T-helper 1 cell treated with Interleukin-12 subunit alpha and Interleukin-12 subunit beta and Interleukin-4 antibody, amounts not matched to agents 30 ng/mL and 1 ng/mL, for 36 hours (primary cell): ENCODE measurements around the gene PIK3CD. TPM values are rescaled to one million over a fixed set of nuclear protein-coding genes. Genes with fewer than 3 reads are reported as not detected.

ENCODE experiments used
- intact Hi-C: fragments of 100-400 bp; cut with micrococcal nuclease; formaldehyde crosslinking; loops from one replicate; pipeline ENCODE4 v1.15.1; 2024
- total RNA-seq: library from RNA; stranded (reverse); gene quantifications from 2 replicates; pipeline ENCODE4 v1.2.3, GENCODE V29; 2022

Gene PIK3CD
- total RNA-seq, 1 donor from 2014 or later = 357 TPM

DNA sequence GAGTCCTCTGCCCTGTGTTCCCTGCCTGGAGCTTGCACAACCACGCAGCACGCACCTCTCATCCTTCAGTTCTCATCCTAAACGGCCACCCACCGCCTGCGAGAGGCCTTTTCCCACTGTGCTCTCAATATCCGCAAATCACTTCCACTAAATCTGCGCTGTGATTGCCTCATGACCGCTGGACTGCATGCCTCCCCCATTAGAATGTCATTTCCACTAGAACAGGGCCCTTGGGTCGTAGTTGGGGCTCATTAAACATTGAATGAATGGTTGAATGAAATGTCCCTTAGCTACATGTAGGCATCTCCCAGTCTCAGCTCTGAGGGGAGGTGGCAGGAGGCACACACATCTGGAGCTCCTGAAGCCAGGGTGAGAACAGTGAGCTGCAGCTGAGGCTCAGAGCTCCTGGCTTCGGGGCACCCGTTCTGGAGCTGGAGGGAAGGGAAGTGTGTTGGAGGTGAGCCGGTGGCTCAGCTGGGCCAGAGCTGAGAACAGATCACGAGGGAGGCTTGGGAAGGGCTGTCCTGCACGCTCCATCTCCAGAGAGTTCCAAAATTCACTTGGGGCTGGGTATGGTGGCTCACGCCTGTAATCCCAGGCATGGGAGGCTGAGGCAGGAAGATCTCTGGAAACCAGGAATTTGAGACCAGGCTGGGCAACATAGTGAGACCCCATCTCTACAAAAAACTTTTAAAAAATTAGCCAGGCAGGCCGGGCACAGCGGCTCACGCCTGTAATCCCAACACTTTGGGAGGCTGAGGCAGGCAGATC, 32.4 kb upstream of the PIK3CD start:
- intact Hi-C loops = no loop called here

GRCh38 chr1:9621032-9621431, 30.5 kb upstream of the PIK3CD start:
- intact Hi-C loops = loop anchor here (10.0 kb wide), 1 partner anchor 414 kb away; the partner anchor contains the start of gene UBE4B

GRCh38 chr1:9624081-9624480, 27.4 kb upstream of the PIK3CD start:
- intact Hi-C loops = loop anchor here (10.0 kb wide), 1 partner anchor 411 kb away; the partner anchor contains the start of gene UBE4B

GRCh38 chr1:9625030-9625429, 26.5 kb upstream of the PIK3CD start:
- intact Hi-C loops = loop anchor here (5.0 to 10.0 kb wide), 2 partner anchors 42 to 410 kb away; partner anchors contain the start of gene UBE4B

DNA sequence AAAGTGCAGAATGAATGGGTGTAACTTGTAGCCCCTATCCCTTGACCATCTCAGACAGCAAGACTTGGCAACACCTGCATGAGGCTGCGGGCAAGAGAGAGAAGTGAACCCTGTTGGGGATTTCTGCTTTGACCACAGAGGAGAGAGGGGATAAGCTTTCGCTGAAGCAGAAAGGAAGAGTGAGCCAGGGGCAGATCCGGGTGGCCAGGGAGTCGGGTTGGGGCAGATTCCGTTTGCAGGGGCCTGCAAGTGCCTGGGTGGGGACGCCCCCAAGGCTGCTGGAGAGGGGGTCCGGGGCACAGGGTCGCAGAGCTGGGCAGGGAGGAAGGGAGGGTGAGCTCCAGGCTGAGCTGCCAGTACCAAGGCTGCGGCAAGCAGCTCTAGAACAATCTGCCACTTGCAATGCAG, 25.3 kb upstream of the PIK3CD start:
- intact Hi-C loops = loop anchor here (2.0 to 10.0 kb wide), 5 partner anchors 41 to 805 kb away; partner anchors contain the start of genes CENPS, CLSTN1 and UBE4B

DNA sequence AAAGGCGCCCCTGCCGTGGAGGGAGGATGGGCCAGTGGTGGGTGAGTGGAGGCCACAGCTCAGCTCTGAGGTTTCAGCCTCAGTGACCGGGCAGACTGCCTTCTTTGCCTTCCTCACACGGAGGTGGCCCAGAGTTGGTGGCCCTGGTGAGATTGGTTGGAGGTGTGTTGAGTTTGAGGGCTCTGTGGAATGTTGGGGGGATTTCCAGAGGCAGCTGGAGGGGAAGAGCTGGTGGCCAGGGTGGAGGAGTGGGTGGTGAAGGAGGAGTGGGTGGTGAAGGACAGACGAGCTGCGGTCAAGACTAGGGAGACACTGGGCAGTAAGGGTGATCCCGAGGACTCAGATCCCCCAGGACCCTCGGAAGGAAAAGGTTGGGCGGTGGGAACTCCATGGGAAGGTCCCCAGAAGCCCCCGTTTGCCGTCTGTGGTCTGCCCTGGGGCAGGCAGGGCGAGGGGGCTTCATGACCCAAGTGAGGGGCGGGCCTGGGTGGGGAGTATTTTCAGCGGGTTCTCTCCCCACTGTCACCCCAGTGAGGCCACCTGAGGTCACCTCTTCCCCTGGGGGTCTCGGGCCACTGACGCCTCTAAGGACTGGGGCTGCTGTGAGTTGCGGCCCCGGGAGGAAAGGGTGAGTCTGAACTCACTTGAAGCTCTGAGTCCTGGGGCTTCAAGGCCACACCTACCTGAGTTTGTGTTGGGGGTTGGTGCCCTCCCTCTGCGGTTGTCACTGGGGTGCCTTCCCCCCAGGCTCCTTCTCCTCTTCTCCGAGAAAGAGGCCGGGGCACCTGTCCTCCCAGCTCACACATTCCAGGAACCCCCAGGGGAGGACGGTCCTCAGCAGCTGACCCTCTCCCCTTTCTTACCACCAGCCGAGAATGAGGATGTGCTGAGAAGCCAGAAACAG, 22.7 kb upstream of the PIK3CD start:
- intact Hi-C loops = loop anchor here (1.0 to 10.0 kb wide), 6 partner anchors 24 to 406 kb away; partner anchors contain the start of genes TMEM201 and UBE4B

- intact Hi-C loops = loop anchor here (1.0 to 10.0 kb wide), 6 partner anchors 23 to 405 kb away; partner anchors contain the start of genes TMEM201 and UBE4B
These were observed 21.9 kb upstream of the PIK3CD start for GRCh38 chr1:9629445-9630201.

DNA sequence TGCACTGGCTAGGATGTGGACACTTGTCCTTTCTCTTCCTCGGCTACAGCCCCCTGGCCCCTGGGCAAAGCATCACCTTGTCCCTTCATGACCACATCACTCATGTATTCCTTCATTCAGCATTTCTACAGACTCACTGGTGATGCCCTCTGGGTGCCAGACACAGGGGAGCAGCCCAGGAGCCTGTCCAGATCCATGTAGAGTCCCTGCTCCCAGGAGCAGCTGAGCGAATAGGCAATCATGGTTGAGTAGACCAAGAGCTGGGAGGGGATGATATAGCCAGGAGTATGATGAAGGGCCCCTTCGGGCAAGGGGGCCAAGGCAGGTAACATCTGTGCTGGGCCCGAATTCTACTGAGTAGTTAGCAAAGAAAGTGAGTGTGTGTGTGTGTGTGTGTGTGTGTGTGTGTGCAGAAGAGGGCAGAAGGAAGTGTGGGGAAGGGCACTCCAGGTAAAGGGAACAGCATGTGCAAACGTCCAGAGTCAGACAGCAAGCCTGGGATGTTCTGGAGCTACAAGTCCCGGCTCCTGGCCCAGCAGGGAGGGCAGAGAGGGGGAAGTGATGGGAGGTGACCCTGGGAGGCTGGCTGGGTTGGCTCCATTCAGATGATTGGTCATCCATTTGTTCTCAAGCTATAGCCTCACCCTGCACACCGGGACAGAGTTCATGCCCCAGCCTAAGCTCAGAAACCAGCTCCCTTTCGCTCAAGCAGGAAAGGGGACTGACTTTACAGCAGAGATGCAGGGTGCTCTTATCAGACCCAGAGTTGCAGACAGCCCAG, 21.0 kb upstream of the PIK3CD start:
- intact Hi-C loops = no loop called here

- intact Hi-C loops = no loop called here
These were observed 19.9 kb upstream of the PIK3CD start for GRCh38 chr1:9631613-9632012.

- intact Hi-C loops = no loop called here
These were observed 18.0 kb upstream of the PIK3CD start for GRCh38 chr1:9633493-9633892.

GRCh38 chr1:9634582-9634981, 16.9 kb upstream of the PIK3CD start:
- intact Hi-C loops = no loop called here

DNA sequence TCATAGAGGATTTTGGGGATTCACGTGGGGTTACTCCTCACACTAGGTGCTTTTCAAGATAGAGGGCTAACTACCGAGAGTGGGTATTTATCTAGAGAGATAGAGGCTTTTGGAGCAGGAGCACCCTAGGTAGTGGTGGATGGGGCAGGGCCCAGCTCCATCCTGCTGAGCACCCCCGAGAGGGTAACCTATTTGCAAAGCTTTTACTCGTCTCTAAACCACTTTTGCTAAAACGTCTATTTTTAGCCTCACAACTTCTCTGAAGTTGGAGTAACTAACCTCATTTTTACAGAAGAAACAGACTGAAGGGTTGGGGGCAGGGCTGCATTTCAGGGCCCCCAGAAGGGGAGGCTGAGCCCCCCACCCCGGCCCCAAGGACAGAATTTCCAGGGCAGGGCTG, 12.3 kb upstream of the PIK3CD start:
- intact Hi-C loops = no loop called here

GRCh38 chr1:9643351-9644256, 7.9 kb upstream of the PIK3CD start:
- intact Hi-C loops = no loop called here

- intact Hi-C loops = no loop called here
These were observed 5.5 kb upstream of the PIK3CD start for GRCh38 chr1:9646037-9646436.

GRCh38 chr1:9648171-9648570, 3.4 kb upstream of the PIK3CD start:
- intact Hi-C loops = no loop called here

DNA sequence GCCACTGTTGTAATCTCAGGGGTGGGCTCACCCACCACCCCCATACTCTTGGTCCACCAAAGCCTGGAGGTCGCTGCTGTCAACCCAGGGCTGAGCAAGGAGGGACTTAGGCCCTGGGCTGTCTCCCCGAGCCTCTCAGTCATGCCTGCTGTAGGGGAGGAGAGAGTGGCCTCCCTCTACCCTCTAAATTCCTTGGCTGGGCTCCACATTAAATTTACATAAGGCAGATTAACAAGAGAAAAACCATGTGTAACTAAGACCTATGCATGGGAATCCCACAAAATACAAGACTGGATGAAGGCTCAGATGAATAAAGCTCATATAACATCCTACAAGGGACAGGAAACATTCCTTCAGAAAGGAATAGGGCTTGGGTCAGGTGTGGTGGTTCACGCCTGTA, 1.8 kb upstream of the PIK3CD start:
- intact Hi-C loops = loop anchor here (5.0 to 10.0 kb wide), 3 partner anchors 263 to 775 kb away; partner anchors contain the start of genes CTNNBIP1, ENO1, LZIC and NMNAT1

- intact Hi-C loops = loop anchor here (5.0 to 10.0 kb wide), 3 partner anchors 261 to 776 kb away; partner anchors contain the start of genes CTNNBIP1, ENO1, LZIC and NMNAT1
These were observed 339 bp upstream of the PIK3CD start for GRCh38 chr1:9651220-9651564.

DNA sequence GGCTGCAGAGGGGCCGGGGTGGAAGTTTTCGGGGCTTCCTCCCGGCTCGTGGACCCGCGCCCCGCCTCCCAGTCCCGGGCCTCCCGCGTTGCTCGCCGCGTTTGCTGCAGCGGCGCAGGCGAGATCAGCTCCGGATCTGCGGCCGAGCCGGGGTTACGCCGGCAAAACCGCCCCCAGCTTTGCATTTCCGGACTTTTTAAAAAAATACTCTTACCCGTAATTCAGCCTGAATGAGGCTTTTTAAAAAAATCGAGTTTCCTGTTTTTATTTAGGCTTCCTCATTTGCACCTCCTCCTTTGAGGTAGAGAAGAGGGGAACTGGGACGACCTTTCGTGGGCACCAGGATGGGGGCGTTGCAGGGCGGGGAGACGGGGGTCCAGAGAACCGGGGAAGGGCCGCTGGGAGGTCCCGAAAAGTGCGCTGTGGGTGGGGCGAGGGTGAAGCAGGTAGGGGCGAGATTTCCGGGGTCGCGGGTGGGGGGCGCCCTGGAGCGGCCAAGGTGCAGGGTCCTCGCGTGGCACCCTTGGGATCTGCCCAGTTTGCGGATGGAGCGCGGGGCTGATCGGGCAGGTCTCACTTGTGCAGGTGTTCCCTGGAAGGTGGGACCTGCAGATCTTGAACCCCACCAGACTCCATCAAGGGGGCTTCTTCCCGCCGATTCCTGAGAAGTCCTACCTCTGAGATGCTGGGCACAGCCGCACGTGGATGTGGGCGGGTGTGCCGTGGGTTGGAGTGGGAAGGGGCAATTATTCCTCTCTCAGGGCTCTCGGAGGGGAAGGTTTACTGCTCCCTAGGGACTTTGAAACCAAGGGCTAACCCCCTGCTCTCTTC, 1.1 kb downstream of the PIK3CD start:
- intact Hi-C loops = loop anchor here (1.0 to 10.0 kb wide), 7 partner anchors 23 to 778 kb away; partner anchors contain the start of genes CTNNBIP1, ENO1, LZIC and NMNAT1
